OCI-LY3 (cell line): Measurements from ENCODE around the gene AASDH.

ENCODE experiments used
- H2AFZ ChIP-seq: fragments of 200-600, 300-600 bp; shearing (Covaris generic); 2 replicates; pipeline ENCODE4 v1.6.0; 2014; ENCODE audit warnings: antibody characterized with exemption, low read depth, low read length
- H3K27ac ChIP-seq: fragments of 200-600, 300-600 bp; sonication (generic); 2 replicates; pipeline ENCODE4 v1.5.1; 2014; ENCODE audit warnings: mild to moderate bottlenecking, low read length, moderate library complexity, mixed read lengths
- H3K27me3 ChIP-seq: fragments of 200-600, 300-600 bp; sonication (generic); 2 replicates; pipeline ENCODE4 v1.6.1; 2014; ENCODE audit warnings: low read depth, low read length, mixed read lengths
- H3K36me3 ChIP-seq: fragments of 200-600, 300-600 bp; sonication (generic); replicated peaks from 2 replicates; pipeline ENCODE3; 2014; ENCODE audit warnings: low read depth, low read length, mixed read lengths
- H3K4me1 ChIP-seq: fragments of 300-600, 200-600 bp; sonication (generic); 2 replicates; pipeline ENCODE4 v1.6.1; 2014; ENCODE audit warnings: low read length, mixed read lengths
- H3K4me2 ChIP-seq: fragments of 200-600, 300-600 bp; sonication (generic); 2 replicates; pipeline ENCODE4 v1.6.1; 2014; ENCODE audit warnings: low read length, mixed read lengths
- H3K4me3 ChIP-seq: fragments of 300-600, 200-600 bp; sonication (generic); 2 replicates; pipeline ENCODE4 v1.5.1; 2014; ENCODE audit warnings: antibody characterized with exemption, mild to moderate bottlenecking, low read length, moderate library complexity
- H3K79me2 ChIP-seq: fragments of 300-600, 200-600 bp; shearing (Covaris generic); 2 replicates; pipeline ENCODE4 v1.6.1; 2014; ENCODE audit warnings: mild to moderate bottlenecking, low read length, mixed read lengths
- H3K9ac ChIP-seq: fragments of 300-600, 200-600 bp; shearing (Covaris generic); 2 replicates; pipeline ENCODE4 v1.6.0; 2014; ENCODE audit warnings: mild to moderate bottlenecking, low read length, moderate library complexity
- H3K9me3 ChIP-seq: fragments of 200-600, 300-600 bp; shearing (Covaris generic); 2 replicates; pipeline ENCODE4 v1.6.1; 2014; ENCODE audit warnings: low read length, mixed read lengths; ENCODE audit not compliant: insufficient read depth
- H4K20me1 ChIP-seq: fragments of 200-600, 300-600 bp; sonication (generic); 2 replicates; pipeline ENCODE4 v1.6.1; 2016; ENCODE audit warnings: low read length, mixed read lengths; ENCODE audit not compliant: insufficient read depth
- EZH2phosphoT487 ChIP-seq: fragments of 200-600 bp; shearing (Covaris generic); IDR thresholded peaks from 2 replicates; pipeline ENCODE4 v1.6.1; 2018; ENCODE audit warnings: antibody characterized with exemption, mixed run types, low read depth
- TF ChIP-seq, protein P1 (sequence below): fragments of 200-600, 300-600 bp; sonication (generic); IDR thresholded peaks from 2 replicates; pipeline ENCODE4 v1.5.1; 2014; ENCODE audit warnings: antibody characterized with exemption, low read length, low read depth

The AASDH gene

DNA sequence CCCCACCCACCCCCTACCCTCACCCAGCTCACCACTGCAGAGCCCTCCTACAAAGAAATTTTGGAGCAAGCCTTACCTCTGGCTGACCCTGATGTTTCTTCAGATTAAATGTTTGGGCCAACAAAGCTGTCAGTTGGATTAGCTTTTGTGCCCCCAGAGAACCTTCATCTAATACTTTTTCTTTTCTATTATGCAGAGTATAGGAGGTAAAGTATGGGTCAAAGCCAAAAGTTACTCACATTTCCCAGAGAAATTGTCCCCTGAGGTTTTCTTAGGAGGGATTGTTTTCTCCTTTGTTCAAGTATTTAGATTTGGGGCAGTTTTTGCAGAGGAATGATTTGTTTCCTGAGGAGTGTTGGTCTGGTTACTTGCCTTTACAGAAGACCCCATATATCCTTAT lies 69.5 kb downstream of the AASDH start:
- H3K27ac ChIP-seq, result no peak overlapping the region
- H3K9me3 ChIP-seq, result no peaks in the 10 kb centered on the region
- no peak for TF ChIP-seq EZH2phosphoT487
- TF ChIP-seq, protein P1, sequence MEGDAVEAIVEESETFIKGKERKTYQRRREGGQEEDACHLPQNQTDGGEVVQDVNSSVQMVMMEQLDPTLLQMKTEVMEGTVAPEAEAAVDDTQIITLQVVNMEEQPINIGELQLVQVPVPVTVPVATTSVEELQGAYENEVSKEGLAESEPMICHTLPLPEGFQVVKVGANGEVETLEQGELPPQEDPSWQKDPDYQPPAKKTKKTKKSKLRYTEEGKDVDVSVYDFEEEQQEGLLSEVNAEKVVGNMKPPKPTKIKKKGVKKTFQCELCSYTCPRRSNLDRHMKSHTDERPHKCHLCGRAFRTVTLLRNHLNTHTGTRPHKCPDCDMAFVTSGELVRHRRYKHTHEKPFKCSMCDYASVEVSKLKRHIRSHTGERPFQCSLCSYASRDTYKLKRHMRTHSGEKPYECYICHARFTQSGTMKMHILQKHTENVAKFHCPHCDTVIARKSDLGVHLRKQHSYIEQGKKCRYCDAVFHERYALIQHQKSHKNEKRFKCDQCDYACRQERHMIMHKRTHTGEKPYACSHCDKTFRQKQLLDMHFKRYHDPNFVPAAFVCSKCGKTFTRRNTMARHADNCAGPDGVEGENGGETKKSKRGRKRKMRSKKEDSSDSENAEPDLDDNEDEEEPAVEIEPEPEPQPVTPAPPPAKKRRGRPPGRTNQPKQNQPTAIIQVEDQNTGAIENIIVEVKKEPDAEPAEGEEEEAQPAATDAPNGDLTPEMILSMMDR, result no peak
- H3K9ac ChIP-seq, result no peak overlapping the region
- no peak overlapping the region for H3K4me2 ChIP-seq
- no peaks in the 10 kb centered on the region for H3K36me3 ChIP-seq
- no peaks in the 10 kb centered on the region for H3K27me3 ChIP-seq
- H3K4me1 ChIP-seq, result no peaks in the 10 kb centered on the region
- H3K79me2 ChIP-seq, result no peaks in the 10 kb centered on the region
- H2AFZ ChIP-seq, result no peak overlapping the region
- H3K4me3 ChIP-seq, result no peak overlapping the region
- no peaks in the 10 kb centered on the region for H4K20me1 ChIP-seq

DNA sequence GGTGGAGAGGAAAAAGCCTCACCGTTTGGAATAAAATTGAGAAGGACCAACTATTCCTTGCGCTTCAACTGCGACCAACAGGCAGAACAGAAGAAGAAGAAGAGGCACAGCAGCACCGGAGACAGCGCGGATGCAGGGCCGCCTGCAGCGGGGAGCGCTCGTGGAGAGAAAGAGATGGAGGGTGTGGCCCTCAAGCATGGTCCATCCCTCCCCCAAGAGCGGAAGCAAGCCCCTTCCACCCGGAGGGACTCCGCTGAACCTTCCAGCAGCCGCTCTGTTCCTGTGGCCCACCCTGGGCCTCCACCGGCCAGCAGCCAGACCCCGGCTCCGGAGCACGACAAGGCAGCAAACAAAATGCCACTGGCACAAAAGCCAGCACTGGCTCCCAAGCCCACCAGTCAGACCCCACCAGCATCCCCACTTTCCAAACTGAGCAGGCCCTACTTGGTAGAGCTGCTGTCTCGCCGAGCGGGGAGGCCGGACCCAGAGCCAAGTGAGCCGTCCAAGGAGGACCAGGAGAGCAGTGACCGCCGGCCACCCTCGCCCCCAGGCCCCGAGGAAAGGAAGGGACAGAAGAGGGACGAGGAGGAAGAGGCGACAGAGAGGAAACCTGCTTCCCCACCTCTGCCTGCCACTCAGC lies 71.2 kb downstream of the AASDH start:
- no peak overlapping the region for H2AFZ ChIP-seq
- H3K79me2 ChIP-seq, result no peaks in the 10 kb centered on the region
- H3K27me3 ChIP-seq, result no peaks in the 10 kb centered on the region
- no peak overlapping the region for H3K9ac ChIP-seq
- H3K36me3 ChIP-seq, result no peaks in the 10 kb centered on the region
- H4K20me1 ChIP-seq, result no peaks in the 10 kb centered on the region
- H3K4me2 ChIP-seq, result no peak overlapping the region
- no peak overlapping the region for H3K4me3 ChIP-seq
- no peak overlapping the region for H3K27ac ChIP-seq
- no peak for TF ChIP-seq EZH2phosphoT487
- TF ChIP-seq, protein P1, result no peak
- H3K4me1 ChIP-seq, result no peaks in the 10 kb centered on the region
- no peaks in the 10 kb centered on the region for H3K9me3 ChIP-seq

DNA sequence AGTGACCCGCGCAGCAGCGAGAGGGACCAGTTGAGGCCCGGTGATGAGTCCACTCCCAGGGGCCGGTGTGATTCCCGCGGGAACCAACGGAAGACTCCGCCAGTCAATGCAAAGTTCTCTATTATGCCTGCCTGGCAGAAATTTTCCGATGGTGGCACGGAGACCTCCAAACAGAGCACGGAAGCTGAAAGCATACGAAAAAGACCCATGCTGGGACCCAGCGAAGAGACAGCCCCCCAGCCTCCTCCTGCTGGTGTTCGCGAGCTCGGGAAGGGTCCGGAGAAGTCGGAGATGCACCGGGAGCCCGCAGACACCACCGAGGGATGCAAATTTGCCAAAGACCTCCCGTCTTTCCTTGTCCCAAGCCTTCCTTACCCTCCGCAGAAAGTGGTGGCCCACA lies 71.7 kb downstream of the AASDH start:
- no peak overlapping the region for H3K9ac ChIP-seq
- no peaks in the 10 kb centered on the region for H3K4me1 ChIP-seq
- H3K27ac ChIP-seq, result no peak overlapping the region
- H2AFZ ChIP-seq, result no peak overlapping the region
- no peaks in the 10 kb centered on the region for H3K27me3 ChIP-seq
- no peaks in the 10 kb centered on the region for H3K9me3 ChIP-seq
- no peaks in the 10 kb centered on the region for H3K79me2 ChIP-seq
- no peak overlapping the region for H3K4me3 ChIP-seq
- H3K4me2 ChIP-seq, result no peak overlapping the region
- TF ChIP-seq EZH2phosphoT487, result no peak
- TF ChIP-seq, protein P1, result no peak
- no peaks in the 10 kb centered on the region for H4K20me1 ChIP-seq
- no peaks in the 10 kb centered on the region for H3K36me3 ChIP-seq

DNA sequence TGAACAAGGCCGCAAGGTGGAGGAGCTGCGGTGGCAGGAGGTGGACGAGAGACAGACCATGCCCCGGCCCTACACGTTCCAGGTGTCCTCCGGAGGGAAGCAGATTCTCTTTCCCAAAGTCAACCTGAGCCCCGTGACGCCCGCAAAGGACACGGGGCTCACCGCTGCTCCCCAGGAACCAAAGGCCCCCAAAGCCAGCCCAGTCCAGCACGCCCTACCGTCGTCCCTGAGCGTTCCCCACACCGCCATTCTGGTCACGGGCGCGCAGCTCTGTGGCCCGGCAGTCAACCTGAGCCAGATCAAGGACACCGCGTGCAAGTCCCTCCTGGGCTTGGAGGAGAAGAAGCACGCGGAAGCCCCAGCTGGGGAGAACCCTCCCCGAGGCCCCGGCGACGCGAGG lies 72.2 kb downstream of the AASDH start:
- no peaks in the 10 kb centered on the region for H4K20me1 ChIP-seq
- H3K27ac ChIP-seq, result no peak overlapping the region
- H3K9ac ChIP-seq, result no peak overlapping the region
- H3K79me2 ChIP-seq, result no peaks in the 10 kb centered on the region
- H3K4me2 ChIP-seq, result no peak overlapping the region
- no peaks in the 10 kb centered on the region for H3K4me1 ChIP-seq
- H3K4me3 ChIP-seq, result no peak overlapping the region
- TF ChIP-seq, protein P1, result no peak
- no peak for TF ChIP-seq EZH2phosphoT487
- no peaks in the 10 kb centered on the region for H3K27me3 ChIP-seq
- H3K36me3 ChIP-seq, result no peaks in the 10 kb centered on the region
- H2AFZ ChIP-seq, result no peak overlapping the region
- no peaks in the 10 kb centered on the region for H3K9me3 ChIP-seq
